Spleen (tissue), 7 donors: ENCODE data around the gene PPM1N.

Source experiments
- CTCF ChIP-seq, 11 experiments: fragments of 200-600 bp in 7 of 11; fragments of 450-650 bp in 4 of 11; sonication (generic) in 4 of 11; IDR thresholded peaks in 8 of 11; conservative IDR thresholded peaks in 3 of 11; 1 replicate in 7 of 11; 2 replicates in 4 of 11; pipeline versions ENCODE4 v1.4.0 to v1.8.0; 2016 to 2021; ENCODE audit warnings: antibody characterized with exemption in 11 of 11, inconsistent platforms in 4 of 11, mild to moderate bottlenecking in 1 of 11
- POLR2A ChIP-seq, 3 donors: fragments of 450-650 bp; IDR thresholded peaks; one replicate each; pipeline ENCODE4 v1.5.1; 2017; ENCODE audit warnings: antibody characterized with exemption in 3 of 3, mild to moderate bottlenecking in 1 of 3
- donor health status: DM: no; HTN: no; CAD: no; lungs with moderate emphysema.
- donor health status: DM: no; HTN: no; CAD: no.
- donor health status: DM: no; HTN: no; CAD: no.

DNA sequence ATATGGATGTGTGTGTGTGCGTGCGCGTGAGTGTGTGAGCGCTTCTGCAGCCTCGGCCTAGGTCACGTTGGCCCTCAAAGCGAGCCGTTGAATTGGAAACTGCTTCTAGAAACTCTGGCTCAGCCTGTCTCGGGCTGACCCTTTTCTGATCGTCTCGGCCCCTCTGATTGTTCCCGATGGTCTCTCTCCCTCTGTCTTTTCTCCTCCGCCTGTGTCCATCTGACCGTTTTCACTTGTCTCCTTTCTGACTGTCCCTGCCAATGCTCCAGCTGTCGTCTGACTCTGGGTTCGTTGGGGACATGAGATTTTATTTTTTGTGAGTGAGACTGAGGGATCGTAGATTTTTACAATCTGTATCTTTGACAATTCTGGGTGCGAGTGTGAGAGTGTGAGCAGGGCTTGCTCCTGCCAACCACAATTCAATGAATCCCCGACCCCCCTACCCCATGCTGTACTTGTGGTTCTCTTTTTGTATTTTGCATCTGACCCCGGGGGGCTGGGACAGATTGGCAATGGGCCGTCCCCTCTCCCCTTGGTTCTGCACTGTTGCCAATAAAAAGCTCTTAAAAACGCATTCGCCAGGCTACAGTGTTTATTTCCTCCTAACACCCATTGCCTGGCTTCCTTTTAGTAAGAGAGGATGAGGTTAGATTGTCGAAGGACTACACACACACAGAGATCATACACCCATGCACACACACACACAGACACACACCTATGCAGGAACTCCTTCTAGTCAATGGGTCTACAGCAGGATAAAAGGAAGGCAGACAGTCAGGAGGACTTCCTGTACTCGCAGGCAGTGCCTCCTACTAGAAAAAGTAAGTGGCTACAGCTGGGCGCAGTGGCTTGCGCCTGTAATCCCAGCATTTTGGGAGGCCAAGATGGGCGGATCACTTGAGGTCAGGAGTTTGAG, 23.4 kb upstream of the PPM1N start:
- TF ChIP-seq CTCF (IDR thresholded peaks at IDR 0.05 in 8 of 11, conservative IDR thresholded peaks at IDR 0.05 in 3 of 11) (no peak), POLR2A (IDR thresholded peaks at IDR 0.05) (no peak)
